ENCODE measurements around the gene TADA2A.

- TF ChIP-seq GATA2 (IDR thresholded peaks at IDR 0.05; ENCODE audit: low read depth, low read length) = no peak
- TF ChIP-seq GATA3 (IDR thresholded peaks at IDR 0.05; ENCODE audit: low read depth, low read length) = no peak
Observed at GRCh38 chr17:37492167-37492566, 85.5 kb downstream of the TADA2A start.
